Mesothelial cell of epicardium (in vitro differentiated cells): ENCODE data around the gene ASB13. TPM values are rescaled to one million over a fixed set of nuclear protein-coding genes. Genes with fewer than 3 reads are reported as not detected.

Experiments used
- DNase-seq, 2 experiments: peaks; one replicate each; pipeline ENCODE4 v3.0.0; 2021; ENCODE audit warnings: low spot score in 2 of 2; ENCODE audit not compliant: unreplicated experiment in 2 of 2
- H3K27ac Mint-ChIP-seq: 2 replicates; pipeline ENCODE4 v1.8.0; 2021; ENCODE audit warnings: mixed read lengths
- H3K27me3 Mint-ChIP-seq: 2 replicates; pipeline ENCODE4 v1.8.0; 2021; ENCODE audit warnings: low read depth, mixed read lengths
- H3K36me3 Mint-ChIP-seq: 2 replicates; pipeline ENCODE4 v1.8.0; 2021; ENCODE audit warnings: mixed read lengths
- H3K4me1 Mint-ChIP-seq: 2 replicates; pipeline ENCODE4 v1.8.0; 2021; ENCODE audit warnings: mixed read lengths
- H3K4me3 Mint-ChIP-seq: 2 replicates; pipeline ENCODE4 v1.8.0; 2021; ENCODE audit warnings: mild to moderate bottlenecking, moderate library complexity, mixed read lengths
- H3K9me3 Mint-ChIP-seq: 2 replicates; pipeline ENCODE4 v1.8.0; 2021; ENCODE audit warnings: mixed read lengths
- total RNA-seq: library from RNA; stranded (reverse); gene quantifications from 3 replicates; pipeline ENCODE4 v1.2.1, GENCODE V29; 2021
- TF ChIP-seq, protein P1 (sequence below): fragments of 200-600 bp; sonication (generic); IDR thresholded peaks from one replicate; pipeline ENCODE4 v1.5.0; 2021; ENCODE audit warnings: antibody characterized with exemption; ENCODE audit not compliant: unreplicated experiment

ASB13 gene
- total RNA-seq, 1 donor from 2014 or later, result 26.3 TPM

- H3K9me3 Mint-ChIP-seq, result no peaks in the 10 kb centered on the region
- DNase-seq, result no peak
- TF ChIP-seq, protein P1, sequence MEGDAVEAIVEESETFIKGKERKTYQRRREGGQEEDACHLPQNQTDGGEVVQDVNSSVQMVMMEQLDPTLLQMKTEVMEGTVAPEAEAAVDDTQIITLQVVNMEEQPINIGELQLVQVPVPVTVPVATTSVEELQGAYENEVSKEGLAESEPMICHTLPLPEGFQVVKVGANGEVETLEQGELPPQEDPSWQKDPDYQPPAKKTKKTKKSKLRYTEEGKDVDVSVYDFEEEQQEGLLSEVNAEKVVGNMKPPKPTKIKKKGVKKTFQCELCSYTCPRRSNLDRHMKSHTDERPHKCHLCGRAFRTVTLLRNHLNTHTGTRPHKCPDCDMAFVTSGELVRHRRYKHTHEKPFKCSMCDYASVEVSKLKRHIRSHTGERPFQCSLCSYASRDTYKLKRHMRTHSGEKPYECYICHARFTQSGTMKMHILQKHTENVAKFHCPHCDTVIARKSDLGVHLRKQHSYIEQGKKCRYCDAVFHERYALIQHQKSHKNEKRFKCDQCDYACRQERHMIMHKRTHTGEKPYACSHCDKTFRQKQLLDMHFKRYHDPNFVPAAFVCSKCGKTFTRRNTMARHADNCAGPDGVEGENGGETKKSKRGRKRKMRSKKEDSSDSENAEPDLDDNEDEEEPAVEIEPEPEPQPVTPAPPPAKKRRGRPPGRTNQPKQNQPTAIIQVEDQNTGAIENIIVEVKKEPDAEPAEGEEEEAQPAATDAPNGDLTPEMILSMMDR, result no peak
- H3K27me3 Mint-ChIP-seq, result no peaks in the 10 kb centered on the region
- H3K27ac Mint-ChIP-seq, result peak overlapping the region; percentile 40
- H3K4me3 Mint-ChIP-seq, result no peak overlapping the region
- H3K4me1 Mint-ChIP-seq, result peaks cover 50% of the 10 kb centered on the region
- H3K36me3 Mint-ChIP-seq, result no peaks in the 10 kb centered on the region
These were observed 57.7 kb downstream of the ASB13 start for GRCh38 chr10:5608608-5609220.

- TF ChIP-seq, protein P1, result no peak
- no peaks in the 10 kb centered on the region for H3K9me3 Mint-ChIP-seq
- H3K27ac Mint-ChIP-seq, result no peak overlapping the region
- DNase-seq, result no peak
- no peaks in the 10 kb centered on the region for H3K36me3 Mint-ChIP-seq
- H3K27me3 Mint-ChIP-seq, result no peaks in the 10 kb centered on the region
- H3K4me1 Mint-ChIP-seq, result peaks cover 46% of the 10 kb centered on the region
- H3K4me3 Mint-ChIP-seq, result no peak overlapping the region
These were observed 58.8 kb downstream of the ASB13 start for GRCh38 chr10:5607594-5607993.

GRCh38 chr10:5606864-5607263 lies 59.5 kb downstream of the ASB13 start:
- Mint-ChIP-seq H3K36me3 (no peaks in the 10 kb centered on the region), H3K4me1 (peaks cover 40% of the 10 kb centered on the region), H3K9me3 (no peaks in the 10 kb centered on the region), H3K27ac (no peak overlapping the region), H3K27me3 (no peaks in the 10 kb centered on the region), H3K4me3 (no peak overlapping the region)
- TF ChIP-seq, protein P1, result no peak
- DNase-seq, result no peak

GRCh38 chr10:5606321-5606720 lies 60.1 kb downstream of the ASB13 start:
- H3K9me3 Mint-ChIP-seq, result no peaks in the 10 kb centered on the region
- TF ChIP-seq, protein P1, result no peak
- no peaks in the 10 kb centered on the region for H3K36me3 Mint-ChIP-seq
- H3K27ac Mint-ChIP-seq, result peak overlapping the region; percentile 34
- H3K27me3 Mint-ChIP-seq, result no peaks in the 10 kb centered on the region
- no peak for DNase-seq
- H3K4me1 Mint-ChIP-seq, result peaks cover 40% of the 10 kb centered on the region
- H3K4me3 Mint-ChIP-seq, result no peak overlapping the region

DNA sequence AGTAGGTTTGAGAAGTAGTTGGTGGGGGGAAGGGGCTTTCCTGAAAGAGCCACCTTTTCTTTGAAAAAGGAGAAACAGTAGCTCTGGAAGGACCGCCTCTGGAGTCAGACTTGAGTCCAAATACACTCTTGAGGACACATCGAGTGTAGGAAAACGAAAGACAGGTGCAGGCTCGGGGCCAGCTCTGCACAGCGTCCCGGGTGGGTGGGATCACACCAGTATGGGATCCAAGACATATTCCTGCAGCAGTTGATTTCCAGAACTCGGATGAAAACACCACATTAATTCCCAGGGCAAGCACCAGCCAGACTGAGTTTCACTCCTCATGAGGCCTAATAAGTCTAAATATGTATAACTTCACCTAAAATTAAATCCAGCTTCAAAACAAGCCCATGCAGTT lies 61.4 kb downstream of the ASB13 start:
- no peaks in the 10 kb centered on the region for H3K9me3 Mint-ChIP-seq
- no peaks in the 10 kb centered on the region for H3K27me3 Mint-ChIP-seq
- H3K4me1 Mint-ChIP-seq, result peaks cover 41% of the 10 kb centered on the region
- no peaks in the 10 kb centered on the region for H3K36me3 Mint-ChIP-seq
- H3K27ac Mint-ChIP-seq, result no peak overlapping the region
- TF ChIP-seq, protein P1, result no peak
- DNase-seq, result no peak
- no peak overlapping the region for H3K4me3 Mint-ChIP-seq
